ENCODE results near the gene PDILT.

GRCh38 chr16:20322696-20323095 lies 81.8 kb downstream of the PDILT start:
- TF ChIP-seq, protein P1, sequence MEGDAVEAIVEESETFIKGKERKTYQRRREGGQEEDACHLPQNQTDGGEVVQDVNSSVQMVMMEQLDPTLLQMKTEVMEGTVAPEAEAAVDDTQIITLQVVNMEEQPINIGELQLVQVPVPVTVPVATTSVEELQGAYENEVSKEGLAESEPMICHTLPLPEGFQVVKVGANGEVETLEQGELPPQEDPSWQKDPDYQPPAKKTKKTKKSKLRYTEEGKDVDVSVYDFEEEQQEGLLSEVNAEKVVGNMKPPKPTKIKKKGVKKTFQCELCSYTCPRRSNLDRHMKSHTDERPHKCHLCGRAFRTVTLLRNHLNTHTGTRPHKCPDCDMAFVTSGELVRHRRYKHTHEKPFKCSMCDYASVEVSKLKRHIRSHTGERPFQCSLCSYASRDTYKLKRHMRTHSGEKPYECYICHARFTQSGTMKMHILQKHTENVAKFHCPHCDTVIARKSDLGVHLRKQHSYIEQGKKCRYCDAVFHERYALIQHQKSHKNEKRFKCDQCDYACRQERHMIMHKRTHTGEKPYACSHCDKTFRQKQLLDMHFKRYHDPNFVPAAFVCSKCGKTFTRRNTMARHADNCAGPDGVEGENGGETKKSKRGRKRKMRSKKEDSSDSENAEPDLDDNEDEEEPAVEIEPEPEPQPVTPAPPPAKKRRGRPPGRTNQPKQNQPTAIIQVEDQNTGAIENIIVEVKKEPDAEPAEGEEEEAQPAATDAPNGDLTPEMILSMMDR (conservative IDR thresholded peaks at IDR 0.05; ENCODE audit: low read depth in 2 of 2) = no peak
- TF ChIP-seq, protein P2, sequence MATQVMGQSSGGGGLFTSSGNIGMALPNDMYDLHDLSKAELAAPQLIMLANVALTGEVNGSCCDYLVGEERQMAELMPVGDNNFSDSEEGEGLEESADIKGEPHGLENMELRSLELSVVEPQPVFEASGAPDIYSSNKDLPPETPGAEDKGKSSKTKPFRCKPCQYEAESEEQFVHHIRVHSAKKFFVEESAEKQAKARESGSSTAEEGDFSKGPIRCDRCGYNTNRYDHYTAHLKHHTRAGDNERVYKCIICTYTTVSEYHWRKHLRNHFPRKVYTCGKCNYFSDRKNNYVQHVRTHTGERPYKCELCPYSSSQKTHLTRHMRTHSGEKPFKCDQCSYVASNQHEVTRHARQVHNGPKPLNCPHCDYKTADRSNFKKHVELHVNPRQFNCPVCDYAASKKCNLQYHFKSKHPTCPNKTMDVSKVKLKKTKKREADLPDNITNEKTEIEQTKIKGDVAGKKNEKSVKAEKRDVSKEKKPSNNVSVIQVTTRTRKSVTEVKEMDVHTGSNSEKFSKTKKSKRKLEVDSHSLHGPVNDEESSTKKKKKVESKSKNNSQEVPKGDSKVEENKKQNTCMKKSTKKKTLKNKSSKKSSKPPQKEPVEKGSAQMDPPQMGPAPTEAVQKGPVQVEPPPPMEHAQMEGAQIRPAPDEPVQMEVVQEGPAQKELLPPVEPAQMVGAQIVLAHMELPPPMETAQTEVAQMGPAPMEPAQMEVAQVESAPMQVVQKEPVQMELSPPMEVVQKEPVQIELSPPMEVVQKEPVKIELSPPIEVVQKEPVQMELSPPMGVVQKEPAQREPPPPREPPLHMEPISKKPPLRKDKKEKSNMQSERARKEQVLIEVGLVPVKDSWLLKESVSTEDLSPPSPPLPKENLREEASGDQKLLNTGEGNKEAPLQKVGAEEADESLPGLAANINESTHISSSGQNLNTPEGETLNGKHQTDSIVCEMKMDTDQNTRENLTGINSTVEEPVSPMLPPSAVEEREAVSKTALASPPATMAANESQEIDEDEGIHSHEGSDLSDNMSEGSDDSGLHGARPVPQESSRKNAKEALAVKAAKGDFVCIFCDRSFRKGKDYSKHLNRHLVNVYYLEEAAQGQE (IDR thresholded peaks at IDR 0.05; ENCODE audit: unreplicated experiment) = no peak
- TF ChIP-seq POLR2AphosphoS5 (IDR thresholded peaks at IDR 0.05; ENCODE audit: low read depth) (no peak), EZH2 (IDR thresholded peaks at IDR 0.05; ENCODE audit: low read depth, unreplicated experiment) (no peak), EZH2phosphoT487 (IDR thresholded peaks at IDR 0.05; ENCODE audit: unreplicated experiment) (no peak), ZNF331 (CRISPR knock-in tag; IDR thresholded peaks at IDR 0.05; ENCODE audit: low read depth) (no peak), ETS1 (IDR thresholded peaks at IDR 0.05) (no peak), JUNB (IDR thresholded peaks at IDR 0.05; ENCODE audit: unreplicated experiment) (no peak), ZNF114 (CRISPR knock-in tag; IDR thresholded peaks at IDR 0.05) (no peak), CREB1 (CRISPR knock-in tag; IDR thresholded peaks at IDR 0.05; ENCODE audit: low read depth) (no peak), NANOG (IDR thresholded peaks at IDR 0.05; ENCODE audit: borderline replicate concordance) (no peak), STAT1 (IDR thresholded peaks at IDR 0.05; ENCODE audit: unreplicated experiment) (no peak)
- TF ChIP-seq, protein P3, sequence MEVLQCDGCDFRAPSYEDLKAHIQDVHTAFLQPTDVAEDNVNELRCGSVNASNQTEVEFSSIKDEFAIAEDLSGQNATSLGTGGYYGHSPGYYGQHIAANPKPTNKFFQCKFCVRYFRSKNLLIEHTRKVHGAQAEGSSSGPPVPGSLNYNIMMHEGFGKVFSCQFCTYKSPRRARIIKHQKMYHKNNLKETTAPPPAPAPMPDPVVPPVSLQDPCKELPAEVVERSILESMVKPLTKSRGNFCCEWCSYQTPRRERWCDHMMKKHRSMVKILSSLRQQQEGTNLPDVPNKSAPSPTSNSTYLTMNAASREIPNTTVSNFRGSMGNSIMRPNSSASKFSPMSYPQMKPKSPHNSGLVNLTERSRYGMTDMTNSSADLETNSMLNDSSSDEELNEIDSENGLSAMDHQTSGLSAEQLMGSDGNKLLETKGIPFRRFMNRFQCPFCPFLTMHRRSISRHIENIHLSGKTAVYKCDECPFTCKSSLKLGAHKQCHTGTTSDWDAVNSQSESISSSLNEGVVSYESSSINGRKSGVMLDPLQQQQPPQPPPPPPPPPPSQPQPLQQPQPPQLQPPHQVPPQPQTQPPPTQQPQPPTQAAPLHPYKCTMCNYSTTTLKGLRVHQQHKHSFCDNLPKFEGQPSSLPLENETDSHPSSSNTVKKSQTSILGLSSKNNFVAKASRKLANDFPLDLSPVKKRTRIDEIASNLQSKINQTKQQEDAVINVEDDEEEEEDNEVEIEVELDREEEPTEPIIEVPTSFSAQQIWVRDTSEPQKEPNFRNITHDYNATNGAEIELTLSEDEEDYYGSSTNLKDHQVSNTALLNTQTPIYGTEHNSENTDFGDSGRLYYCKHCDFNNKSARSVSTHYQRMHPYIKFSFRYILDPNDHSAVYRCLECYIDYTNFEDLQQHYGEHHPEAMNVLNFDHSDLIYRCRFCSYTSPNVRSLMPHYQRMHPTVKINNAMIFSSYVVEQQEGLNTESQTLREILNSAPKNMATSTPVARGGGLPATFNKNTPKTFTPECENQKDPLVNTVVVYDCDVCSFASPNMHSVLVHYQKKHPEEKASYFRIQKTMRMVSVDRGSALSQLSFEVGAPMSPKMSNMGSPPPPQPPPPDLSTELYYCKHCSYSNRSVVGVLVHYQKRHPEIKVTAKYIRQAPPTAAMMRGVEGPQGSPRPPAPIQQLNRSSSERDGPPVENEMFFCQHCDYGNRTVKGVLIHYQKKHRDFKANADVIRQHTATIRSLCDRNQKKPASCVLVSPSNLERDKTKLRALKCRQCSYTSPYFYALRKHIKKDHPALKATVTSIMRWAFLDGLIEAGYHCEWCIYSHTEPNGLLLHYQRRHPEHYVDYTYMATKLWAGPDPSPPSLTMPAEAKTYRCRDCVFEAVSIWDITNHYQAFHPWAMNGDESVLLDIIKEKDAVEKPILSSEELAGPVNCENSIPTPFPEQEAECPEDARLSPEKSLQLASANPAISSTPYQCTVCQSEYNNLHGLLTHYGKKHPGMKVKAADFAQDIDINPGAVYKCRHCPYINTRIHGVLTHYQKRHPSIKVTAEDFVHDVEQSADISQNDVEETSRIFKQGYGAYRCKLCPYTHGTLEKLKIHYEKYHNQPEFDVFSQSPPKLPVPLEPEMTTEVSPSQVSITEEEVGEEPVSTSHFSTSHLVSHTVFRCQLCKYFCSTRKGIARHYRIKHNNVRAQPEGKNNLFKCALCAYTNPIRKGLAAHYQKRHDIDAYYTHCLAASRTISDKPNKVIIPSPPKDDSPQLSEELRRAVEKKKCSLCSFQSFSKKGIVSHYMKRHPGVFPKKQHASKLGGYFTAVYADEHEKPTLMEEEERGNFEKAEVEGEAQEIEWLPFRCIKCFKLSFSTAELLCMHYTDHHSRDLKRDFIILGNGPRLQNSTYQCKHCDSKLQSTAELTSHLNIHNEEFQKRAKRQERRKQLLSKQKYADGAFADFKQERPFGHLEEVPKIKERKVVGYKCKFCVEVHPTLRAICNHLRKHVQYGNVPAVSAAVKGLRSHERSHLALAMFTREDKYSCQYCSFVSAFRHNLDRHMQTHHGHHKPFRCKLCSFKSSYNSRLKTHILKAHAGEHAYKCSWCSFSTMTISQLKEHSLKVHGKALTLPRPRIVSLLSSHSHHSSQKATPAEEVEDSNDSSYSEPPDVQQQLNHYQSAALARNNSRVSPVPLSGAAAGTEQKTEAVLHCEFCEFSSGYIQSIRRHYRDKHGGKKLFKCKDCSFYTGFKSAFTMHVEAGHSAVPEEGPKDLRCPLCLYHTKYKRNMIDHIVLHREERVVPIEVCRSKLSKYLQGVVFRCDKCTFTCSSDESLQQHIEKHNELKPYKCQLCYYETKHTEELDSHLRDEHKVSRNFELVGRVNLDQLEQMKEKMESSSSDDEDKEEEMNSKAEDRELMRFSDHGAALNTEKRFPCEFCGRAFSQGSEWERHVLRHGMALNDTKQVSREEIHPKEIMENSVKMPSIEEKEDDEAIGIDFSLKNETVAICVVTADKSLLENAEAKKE (CRISPR knock-in tag; IDR thresholded peaks at IDR 0.05) = no peak
